GM12878 (cell line): ENCODE results near the gene RAB3C.

ENCODE experiments used
- CHD2 ChIP-seq: IDR thresholded peaks from 2 replicates; pipeline ENCODE4 v1.6.1; 2011; ENCODE audit warnings: low read depth, low read length, improper control_type of control experiment, borderline replicate concordance
- EP300 ChIP-seq, 2 experiments: fragments of 150-350 bp in 1 of 2; IDR thresholded peaks; 2 replicates each; pipeline ENCODE4 v1.6.1; 2011 to 2012; ENCODE audit warnings: low read depth in 2 of 2, low read length in 2 of 2, borderline replicate concordance in 1 of 2, improper control_type of control experiment in 1 of 2, inconsistent platforms in 1 of 2; ENCODE audit not compliant: control insufficient read depth in 1 of 2
- EZH2 ChIP-seq: IDR thresholded peaks from 2 replicates; pipeline ENCODE4 v1.6.1; 2012; ENCODE audit warnings: low read depth, mild to moderate bottlenecking, control low read depth, inconsistent platforms, low read length, borderline replicate concordance; ENCODE audit not compliant: control insufficient read depth
- FOXK2 ChIP-seq: fragments of 450-650 bp; IDR thresholded peaks from 2 replicates; pipeline ENCODE4 v1.6.1; 2017; ENCODE audit warnings: mild to moderate bottlenecking, moderate library complexity
- GATAD2B ChIP-seq: fragments of 450-650 bp; conservative IDR thresholded peaks from 2 replicates; pipeline ENCODE4 v1.6.1; 2017; ENCODE audit warnings: low read depth, mild to moderate bottlenecking, moderate library complexity
- NBN ChIP-seq: fragments of 450-650 bp; IDR thresholded peaks from 2 replicates; pipeline ENCODE4 v1.6.1; 2016
- NFYB ChIP-seq: IDR thresholded peaks from 2 replicates; pipeline ENCODE4 v1.6.1; 2011; ENCODE audit warnings: low read depth, mild to moderate bottlenecking, low read length, improper control_type of control experiment, moderate library complexity; ENCODE audit not compliant: insufficient read depth
- RAD21 ChIP-seq: IDR thresholded peaks from 2 replicates; pipeline ENCODE4 v1.6.1; 2011; ENCODE audit warnings: mild to moderate bottlenecking, low read depth, low read length, moderate library complexity; ENCODE audit not compliant: insufficient read depth
- SMC3 ChIP-seq: IDR thresholded peaks from 2 replicates; pipeline ENCODE4 v1.6.1; 2011; ENCODE audit warnings: low read length, improper control_type of control experiment, borderline replicate concordance
- TAF1 ChIP-seq: IDR thresholded peaks from 2 replicates; pipeline ENCODE4 v1.6.1; 2011; ENCODE audit warnings: mild to moderate bottlenecking, low read depth, low read length, borderline replicate concordance
- TBL1XR1 ChIP-seq: IDR thresholded peaks from 2 replicates; pipeline ENCODE4 v1.6.1; 2012; ENCODE audit warnings: low read depth, low read length, improper control_type of control experiment
- ZNF24 ChIP-seq: fragments of 450-650 bp; IDR thresholded peaks from 2 replicates; pipeline ENCODE4 v1.6.1; 2017; ENCODE audit warnings: antibody characterized with exemption, mild to moderate bottlenecking
- TF ChIP-seq, protein P1 (sequence below), 3 experiments: IDR thresholded peaks in 2 of 3; conservative IDR thresholded peaks in 1 of 3; 2 replicates each; pipeline ENCODE4 v1.5.1; 2011; ENCODE audit warnings: low read depth in 3 of 3, low read length in 3 of 3, mild to moderate bottlenecking in 3 of 3, control low read depth in 2 of 3, moderate library complexity in 2 of 3, inconsistent platforms in 1 of 3, mixed read lengths in 1 of 3; ENCODE audit not compliant: control insufficient read depth in 2 of 3, insufficient read depth in 1 of 3; ENCODE audit errors: extremely low read depth in 1 of 3

DNA sequence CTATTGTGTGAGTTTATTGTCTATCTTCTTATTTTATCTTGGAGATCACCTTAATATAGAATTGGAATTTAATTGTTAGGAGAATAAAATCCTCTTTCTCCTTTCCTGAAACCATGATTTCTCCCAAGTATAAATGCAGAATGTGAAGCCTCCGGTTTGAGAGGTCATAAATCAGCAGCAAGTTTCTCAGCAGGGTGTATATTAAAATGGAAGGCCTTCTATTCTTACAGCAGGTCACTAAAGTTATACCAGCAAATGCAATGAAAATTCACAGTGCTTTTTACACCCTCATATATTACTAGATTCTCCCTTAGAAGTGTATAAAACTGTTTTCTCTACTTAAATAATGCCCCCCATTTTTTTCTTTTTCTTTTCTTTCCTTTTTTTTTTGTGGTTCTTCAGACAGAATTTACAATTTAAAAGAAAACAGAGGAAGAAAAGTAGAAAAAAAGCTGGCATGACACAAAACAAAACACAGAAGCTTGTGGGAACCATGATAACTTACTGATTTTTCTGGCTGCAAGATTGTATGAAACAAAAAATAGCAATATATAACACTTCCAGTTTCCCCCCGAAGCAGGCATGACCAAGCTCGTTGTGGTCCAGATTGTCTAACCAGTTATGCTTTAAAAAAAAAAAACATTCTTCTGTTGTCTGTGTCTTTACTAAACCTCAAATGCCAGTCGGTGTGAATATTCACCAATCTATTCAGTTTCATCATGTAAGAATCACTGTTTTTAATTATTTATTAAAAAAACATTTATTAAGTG lies 211.2 kb downstream of the RAB3C start:
- TF ChIP-seq, protein P1, sequence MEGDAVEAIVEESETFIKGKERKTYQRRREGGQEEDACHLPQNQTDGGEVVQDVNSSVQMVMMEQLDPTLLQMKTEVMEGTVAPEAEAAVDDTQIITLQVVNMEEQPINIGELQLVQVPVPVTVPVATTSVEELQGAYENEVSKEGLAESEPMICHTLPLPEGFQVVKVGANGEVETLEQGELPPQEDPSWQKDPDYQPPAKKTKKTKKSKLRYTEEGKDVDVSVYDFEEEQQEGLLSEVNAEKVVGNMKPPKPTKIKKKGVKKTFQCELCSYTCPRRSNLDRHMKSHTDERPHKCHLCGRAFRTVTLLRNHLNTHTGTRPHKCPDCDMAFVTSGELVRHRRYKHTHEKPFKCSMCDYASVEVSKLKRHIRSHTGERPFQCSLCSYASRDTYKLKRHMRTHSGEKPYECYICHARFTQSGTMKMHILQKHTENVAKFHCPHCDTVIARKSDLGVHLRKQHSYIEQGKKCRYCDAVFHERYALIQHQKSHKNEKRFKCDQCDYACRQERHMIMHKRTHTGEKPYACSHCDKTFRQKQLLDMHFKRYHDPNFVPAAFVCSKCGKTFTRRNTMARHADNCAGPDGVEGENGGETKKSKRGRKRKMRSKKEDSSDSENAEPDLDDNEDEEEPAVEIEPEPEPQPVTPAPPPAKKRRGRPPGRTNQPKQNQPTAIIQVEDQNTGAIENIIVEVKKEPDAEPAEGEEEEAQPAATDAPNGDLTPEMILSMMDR (IDR thresholded peaks at IDR 0.05 in 2 of 3, conservative IDR thresholded peaks at IDR 0.05 in 1 of 3; ENCODE audit: control insufficient read depth in 2 of 3, extremely low read depth in 1 of 3, insufficient read depth in 1 of 3, low read depth in 3 of 3, low read length in 3 of 3), result no peak
- TF ChIP-seq SMC3, result no peak
- no peak for TF ChIP-seq FOXK2
- TF ChIP-seq EZH2, result no peak
- no peak for TF ChIP-seq EP300 (IDR thresholded peaks at IDR 0.05; ENCODE audit: borderline replicate concordance in 1 of 2, control insufficient read depth in 1 of 2, low read depth in 2 of 2, low read length in 2 of 2)
- TF ChIP-seq CHD2, result no peak
- no peak for TF ChIP-seq RAD21
- no peak for TF ChIP-seq ZNF24
- no peak for TF ChIP-seq TBL1XR1
- TF ChIP-seq TAF1, result no peak
- no peak for TF ChIP-seq NFYB
- TF ChIP-seq GATAD2B, result no peak
- no peak for TF ChIP-seq NBN
